Hepatocyte (in vitro differentiated cells): Measurements from ENCODE around the gene TTBK1. TPM values are rescaled to one million over a fixed set of nuclear protein-coding genes. Genes with fewer than 3 reads are reported as not detected.
A peak's percentile ranks its signal among the peaks of the same experiment; 100 is the strongest.

Experiments
- DNase-seq: peaks from one replicate; pipeline ENCODE4 v3.0.0-alpha.2; 2016; ENCODE audit warnings: low spot score
- H2AFZ ChIP-seq: fragments of 200-600 bp; sonication (generic); 2 replicates; pipeline ENCODE4 v1.6.0; 2016; ENCODE audit warnings: antibody characterized with exemption, mild to moderate bottlenecking
- H3K27ac ChIP-seq: fragments of 200-600 bp; sonication (generic); 2 replicates; pipeline ENCODE4 v1.5.1; 2016; ENCODE audit warnings: mild to moderate bottlenecking
- H3K27me3 ChIP-seq: fragments of 200-600 bp; sonication (generic); 2 replicates; pipeline ENCODE4 v1.6.1; 2016
- H3K36me3 ChIP-seq: fragments of 200-600 bp; sonication (generic); replicated peaks from 2 replicates; pipeline ENCODE4 v1.5.1; 2016; ENCODE audit warnings: low read depth; ENCODE audit not compliant: insufficient read depth
- H3K4me1 ChIP-seq: fragments of 200-600 bp; sonication (generic); 2 replicates; pipeline ENCODE4 v1.5.1; 2016; ENCODE audit warnings: mild to moderate bottlenecking, moderate library complexity; ENCODE audit not compliant: insufficient read depth
- H3K4me2 ChIP-seq: fragments of 200-600 bp; sonication (generic); 2 replicates; pipeline ENCODE4 v1.6.0; 2016
- H3K4me3 ChIP-seq: fragments of 200-600 bp; sonication (generic); 2 replicates; pipeline ENCODE4 v1.5.1; 2016; ENCODE audit warnings: mild to moderate bottlenecking
- H3K79me2 ChIP-seq: fragments of 200-600 bp; sonication (generic); 2 replicates; pipeline ENCODE4 v1.6.0; 2017; ENCODE audit warnings: mild to moderate bottlenecking
- H3K9me2 ChIP-seq: fragments of 200-600 bp; sonication (generic); replicated peaks from 2 replicates; pipeline ENCODE4 v1.6.0; 2017; ENCODE audit warnings: mild to moderate bottlenecking; ENCODE audit not compliant: insufficient read depth
- H3K9me3 ChIP-seq: fragments of 200-600 bp; sonication (generic); 2 replicates; pipeline ENCODE4 v1.5.1; 2016; ENCODE audit warnings: low read depth, mild to moderate bottlenecking
- H4K20me1 ChIP-seq: fragments of 200-600 bp; sonication (generic); 2 replicates; pipeline ENCODE4 v1.6.0; 2016; ENCODE audit warnings: mild to moderate bottlenecking; ENCODE audit not compliant: insufficient read depth, poor library complexity, severe bottlenecking
- CTCF ChIP-seq: fragments of 200-600 bp; sonication (generic); IDR thresholded peaks from 2 replicates; pipeline ENCODE4 v1.5.1; 2016; ENCODE audit warnings: antibody characterized with exemption, mild to moderate bottlenecking; ENCODE audit not compliant: poor library complexity
- EZH2 ChIP-seq: fragments of 200-600 bp; sonication (generic); IDR thresholded peaks from 2 replicates; pipeline ENCODE4 v1.6.1; 2016; ENCODE audit warnings: antibody characterized with exemption, mild to moderate bottlenecking, borderline replicate concordance
- EZH2phosphoT487 ChIP-seq: fragments of 200-600 bp; sonication (generic); IDR thresholded peaks from one replicate; pipeline ENCODE4 v1.6.1; 2018; ENCODE audit warnings: antibody characterized with exemption, mild to moderate bottlenecking, low read depth, moderate library complexity; ENCODE audit not compliant: unreplicated experiment, severe bottlenecking
- WGBS: methylation state at CpG from one replicate; pipeline ENCODE4 v1.1.6; 2016; ENCODE audit warnings: low lambda C conversion rate; ENCODE audit errors: missing lambda C conversion rate; 5-methylcytosine and 5-hydroxymethylcytosine counted together
- polyA plus RNA-seq: library from polyadenylated mRNA; unstranded; fragments of >200 nt; fragmentation: Nextera tagmentation; extraction: Ambion mirVana; gene quantifications from 2 replicates; pipeline ENCODE4 v1.2.1, GENCODE V29; 2016
- total RNA-seq: library from RNA; depleted of rRNA; stranded (reverse); fragments of >200 nt; gene quantifications from 2 replicates; pipeline ENCODE4 v1.2.3, GENCODE V29; 2014

The TTBK1 gene
- total and polyA plus RNA-seq, 2 experiments from 2014 or later: 0.34 to 1.1 TPM

GRCh38 chr6:43283514-43283901 lies 40.2 kb downstream of the TTBK1 start:
- no peak overlapping the region for H3K27ac ChIP-seq
- DNase-seq: no peak
- no peaks in the 10 kb centered on the region for H3K9me3 ChIP-seq
- peaks cover under 1% of the 10 kb centered on the region for H3K4me1 ChIP-seq
- no peak overlapping the region for H2AFZ ChIP-seq
- H3K36me3 ChIP-seq: no peaks in the 10 kb centered on the region
- peaks cover 15% of the 10 kb centered on the region for H3K27me3 ChIP-seq
- no peak for TF ChIP-seq EZH2phosphoT487
- TF ChIP-seq EZH2: no peak
- TF ChIP-seq CTCF: no peak
- H3K79me2 ChIP-seq: no peaks in the 10 kb centered on the region
- H3K4me2 ChIP-seq: no peak overlapping the region
- H4K20me1 ChIP-seq: no peaks in the 10 kb centered on the region
- no peaks in the 10 kb centered on the region for H3K9me2 ChIP-seq
- 95% methylated on average over 18 of the region's 18 CpGs for WGBS
- H3K4me3 ChIP-seq: no peak overlapping the region

GRCh38 chr6:43283905-43284304 lies 40.6 kb downstream of the TTBK1 start:
- TF ChIP-seq CTCF (no peak), EZH2 (no peak), EZH2phosphoT487 (no peak)
- no peak overlapping the region for H2AFZ ChIP-seq
- no peak overlapping the region for H3K27ac ChIP-seq
- 91% methylated on average over 26 of the region's 27 CpGs for WGBS
- H3K9me2 ChIP-seq: no peaks in the 10 kb centered on the region
- H3K4me2 ChIP-seq: no peak overlapping the region
- DNase-seq: no peak
- H3K4me1 ChIP-seq: no peaks in the 10 kb centered on the region
- no peaks in the 10 kb centered on the region for H4K20me1 ChIP-seq
- no peaks in the 10 kb centered on the region for H3K36me3 ChIP-seq
- no peaks in the 10 kb centered on the region for H3K9me3 ChIP-seq
- peaks cover 15% of the 10 kb centered on the region for H3K27me3 ChIP-seq
- no peaks in the 10 kb centered on the region for H3K79me2 ChIP-seq
- no peak overlapping the region for H3K4me3 ChIP-seq

GRCh38 chr6:43284991-43285781 lies 41.9 kb downstream of the TTBK1 start:
- H2AFZ ChIP-seq: no peak overlapping the region
- peak overlapping the region; percentile 63 for H3K4me2 ChIP-seq
- no peaks in the 10 kb centered on the region for H3K79me2 ChIP-seq
- H4K20me1 ChIP-seq: no peaks in the 10 kb centered on the region
- no peaks in the 10 kb centered on the region for H3K36me3 ChIP-seq
- H3K27ac ChIP-seq: no peak overlapping the region
- no peak for DNase-seq
- H3K9me3 ChIP-seq: no peaks in the 10 kb centered on the region
- H3K4me3 ChIP-seq: no peak overlapping the region
- peaks cover 15% of the 10 kb centered on the region for H3K27me3 ChIP-seq
- H3K4me1 ChIP-seq: no peaks in the 10 kb centered on the region
- H3K9me2 ChIP-seq: no peaks in the 10 kb centered on the region
- TF ChIP-seq EZH2 (no peak), EZH2phosphoT487 (no peak), CTCF (no peak)
- 48% methylated on average over 35 of the region's 83 CpGs for WGBS
